ENCODE data around the gene DOC2A.

DNA sequence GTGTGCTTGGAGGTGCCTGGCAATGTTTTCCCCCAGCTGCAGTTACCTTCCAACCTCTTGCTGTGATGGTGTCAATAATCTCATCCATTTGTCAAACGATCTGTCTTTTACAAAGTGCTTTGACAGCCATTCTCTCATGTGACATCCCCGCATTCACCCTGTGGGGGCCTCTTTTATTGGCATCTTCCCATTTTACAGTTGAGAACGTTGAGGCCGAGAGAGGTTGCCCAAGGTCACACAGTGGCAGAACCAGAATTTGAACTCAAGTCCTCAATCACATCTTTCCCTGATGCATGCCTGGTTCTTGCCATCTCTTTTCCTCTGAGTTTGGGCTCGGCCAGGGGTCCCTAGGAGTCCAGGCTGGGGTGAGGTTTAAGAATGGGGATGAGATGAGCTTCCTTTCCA lies 35.7 kb downstream of the DOC2A start:
- no peak for TF ChIP-seq POLR2AphosphoS5 (IDR thresholded peaks at IDR 0.05; ENCODE audit: borderline replicate concordance, low read depth, low read length)
- TF ChIP-seq EZH2 (IDR thresholded peaks at IDR 0.05), result no peak

Data from SK-N-MC (cell line).